ENCODE results near the gene PRPF6.

GRCh38 chr20:64023361-64024140 is 42.6 kb downstream of the PRPF6 start:
- TF ChIP-seq, protein P1, sequence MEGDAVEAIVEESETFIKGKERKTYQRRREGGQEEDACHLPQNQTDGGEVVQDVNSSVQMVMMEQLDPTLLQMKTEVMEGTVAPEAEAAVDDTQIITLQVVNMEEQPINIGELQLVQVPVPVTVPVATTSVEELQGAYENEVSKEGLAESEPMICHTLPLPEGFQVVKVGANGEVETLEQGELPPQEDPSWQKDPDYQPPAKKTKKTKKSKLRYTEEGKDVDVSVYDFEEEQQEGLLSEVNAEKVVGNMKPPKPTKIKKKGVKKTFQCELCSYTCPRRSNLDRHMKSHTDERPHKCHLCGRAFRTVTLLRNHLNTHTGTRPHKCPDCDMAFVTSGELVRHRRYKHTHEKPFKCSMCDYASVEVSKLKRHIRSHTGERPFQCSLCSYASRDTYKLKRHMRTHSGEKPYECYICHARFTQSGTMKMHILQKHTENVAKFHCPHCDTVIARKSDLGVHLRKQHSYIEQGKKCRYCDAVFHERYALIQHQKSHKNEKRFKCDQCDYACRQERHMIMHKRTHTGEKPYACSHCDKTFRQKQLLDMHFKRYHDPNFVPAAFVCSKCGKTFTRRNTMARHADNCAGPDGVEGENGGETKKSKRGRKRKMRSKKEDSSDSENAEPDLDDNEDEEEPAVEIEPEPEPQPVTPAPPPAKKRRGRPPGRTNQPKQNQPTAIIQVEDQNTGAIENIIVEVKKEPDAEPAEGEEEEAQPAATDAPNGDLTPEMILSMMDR (IDR thresholded peaks at IDR 0.05), result no peak
- no peak for TF ChIP-seq ZFX (IDR thresholded peaks at IDR 0.05; ENCODE audit: borderline replicate concordance)

Measured in 22Rv1 (cell line).